WERI-Rb-1 (cell line): ENCODE data around the gene WBP1L.
A peak's percentile ranks its signal among the peaks of the same experiment; 100 is the strongest.

Experiments
- DNase-seq: peaks from one replicate; pipeline ENCODE4 v3.0.0-alpha.2; 2020
- H3K27ac ChIP-seq: fragments of 250-450 bp; sonication (Bioruptor Pico); 2 replicates; pipeline ENCODE4 v1.5.1; 2020; ENCODE audit warnings: mild to moderate bottlenecking, moderate library complexity
- H3K27me3 ChIP-seq: fragments of 250-450 bp; sonication (Bioruptor Pico); 2 replicates; pipeline ENCODE4 v1.5.1; 2021; ENCODE audit warnings: mild to moderate bottlenecking, low read depth, moderate library complexity; ENCODE audit not compliant: insufficient read depth, severe bottlenecking
- H3K36me3 ChIP-seq: fragments of 250-450 bp; sonication (Bioruptor Pico); 2 replicates; pipeline ENCODE4 v1.5.1; 2020; ENCODE audit warnings: mild to moderate bottlenecking, moderate library complexity
- H3K4me3 ChIP-seq: 2 replicates; pipeline ENCODE4 v1.5.1; 2011; ENCODE audit warnings: low read depth, mild to moderate bottlenecking, control low read depth, low read length
- H3K9me3 ChIP-seq: fragments of 250-450 bp; sonication (Bioruptor Pico); 2 replicates; pipeline ENCODE4 v1.5.1; 2021; ENCODE audit warnings: mild to moderate bottlenecking, moderate library complexity; ENCODE audit not compliant: severe bottlenecking
- TF ChIP-seq, protein P1 (sequence below): IDR thresholded peaks from 2 replicates; pipeline ENCODE4 v1.5.1; 2011; ENCODE audit warnings: low read depth, mild to moderate bottlenecking, control low read depth, inconsistent platforms, low read length

WBP1L gene

DNA sequence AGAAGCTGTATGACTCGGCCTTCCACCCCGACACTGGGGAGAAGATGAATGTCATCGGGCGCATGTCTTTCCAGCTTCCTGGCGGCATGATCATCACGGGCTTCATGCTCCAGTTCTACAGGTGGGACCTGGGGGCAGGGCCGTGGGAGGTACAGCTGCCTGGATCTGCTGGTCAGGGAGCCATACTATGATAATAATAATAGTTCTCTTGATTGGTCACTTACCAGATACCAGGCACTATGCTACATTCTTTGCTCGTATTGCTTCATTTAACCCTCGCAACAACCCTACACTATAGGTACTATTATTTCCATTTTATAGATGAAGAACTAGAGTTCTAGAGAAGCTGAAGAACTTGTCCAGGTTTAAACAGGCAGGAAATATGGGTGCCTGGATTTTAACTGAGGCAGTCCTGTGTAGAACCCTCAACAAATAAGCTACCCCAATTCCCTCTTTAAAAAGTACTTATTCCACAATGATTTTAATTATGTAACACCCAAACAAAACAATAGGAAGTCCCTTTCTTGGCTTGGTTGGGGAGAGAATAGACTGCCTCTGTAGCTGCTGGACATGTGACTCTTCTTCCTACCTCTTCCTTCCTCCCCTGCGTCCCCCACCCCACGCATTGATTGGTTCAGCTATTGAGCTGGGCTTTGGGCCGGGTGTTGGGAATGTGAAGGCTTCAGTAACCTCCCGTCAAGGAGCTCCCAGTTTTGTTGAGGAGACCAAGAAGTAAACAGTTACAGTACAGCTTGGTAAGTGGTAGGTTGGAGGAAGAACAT is 16.5 kb upstream of the WBP1L start:
- H3K27ac ChIP-seq = no peak overlapping the region
- DNase-seq = no peak
- H3K27me3 ChIP-seq = no peaks in the 10 kb centered on the region
- peaks cover 81% of the 10 kb centered on the region for H3K36me3 ChIP-seq
- TF ChIP-seq, protein P1, sequence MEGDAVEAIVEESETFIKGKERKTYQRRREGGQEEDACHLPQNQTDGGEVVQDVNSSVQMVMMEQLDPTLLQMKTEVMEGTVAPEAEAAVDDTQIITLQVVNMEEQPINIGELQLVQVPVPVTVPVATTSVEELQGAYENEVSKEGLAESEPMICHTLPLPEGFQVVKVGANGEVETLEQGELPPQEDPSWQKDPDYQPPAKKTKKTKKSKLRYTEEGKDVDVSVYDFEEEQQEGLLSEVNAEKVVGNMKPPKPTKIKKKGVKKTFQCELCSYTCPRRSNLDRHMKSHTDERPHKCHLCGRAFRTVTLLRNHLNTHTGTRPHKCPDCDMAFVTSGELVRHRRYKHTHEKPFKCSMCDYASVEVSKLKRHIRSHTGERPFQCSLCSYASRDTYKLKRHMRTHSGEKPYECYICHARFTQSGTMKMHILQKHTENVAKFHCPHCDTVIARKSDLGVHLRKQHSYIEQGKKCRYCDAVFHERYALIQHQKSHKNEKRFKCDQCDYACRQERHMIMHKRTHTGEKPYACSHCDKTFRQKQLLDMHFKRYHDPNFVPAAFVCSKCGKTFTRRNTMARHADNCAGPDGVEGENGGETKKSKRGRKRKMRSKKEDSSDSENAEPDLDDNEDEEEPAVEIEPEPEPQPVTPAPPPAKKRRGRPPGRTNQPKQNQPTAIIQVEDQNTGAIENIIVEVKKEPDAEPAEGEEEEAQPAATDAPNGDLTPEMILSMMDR = no peak
- H3K9me3 ChIP-seq = no peaks in the 10 kb centered on the region
- H3K4me3 ChIP-seq = no peak overlapping the region

DNA sequence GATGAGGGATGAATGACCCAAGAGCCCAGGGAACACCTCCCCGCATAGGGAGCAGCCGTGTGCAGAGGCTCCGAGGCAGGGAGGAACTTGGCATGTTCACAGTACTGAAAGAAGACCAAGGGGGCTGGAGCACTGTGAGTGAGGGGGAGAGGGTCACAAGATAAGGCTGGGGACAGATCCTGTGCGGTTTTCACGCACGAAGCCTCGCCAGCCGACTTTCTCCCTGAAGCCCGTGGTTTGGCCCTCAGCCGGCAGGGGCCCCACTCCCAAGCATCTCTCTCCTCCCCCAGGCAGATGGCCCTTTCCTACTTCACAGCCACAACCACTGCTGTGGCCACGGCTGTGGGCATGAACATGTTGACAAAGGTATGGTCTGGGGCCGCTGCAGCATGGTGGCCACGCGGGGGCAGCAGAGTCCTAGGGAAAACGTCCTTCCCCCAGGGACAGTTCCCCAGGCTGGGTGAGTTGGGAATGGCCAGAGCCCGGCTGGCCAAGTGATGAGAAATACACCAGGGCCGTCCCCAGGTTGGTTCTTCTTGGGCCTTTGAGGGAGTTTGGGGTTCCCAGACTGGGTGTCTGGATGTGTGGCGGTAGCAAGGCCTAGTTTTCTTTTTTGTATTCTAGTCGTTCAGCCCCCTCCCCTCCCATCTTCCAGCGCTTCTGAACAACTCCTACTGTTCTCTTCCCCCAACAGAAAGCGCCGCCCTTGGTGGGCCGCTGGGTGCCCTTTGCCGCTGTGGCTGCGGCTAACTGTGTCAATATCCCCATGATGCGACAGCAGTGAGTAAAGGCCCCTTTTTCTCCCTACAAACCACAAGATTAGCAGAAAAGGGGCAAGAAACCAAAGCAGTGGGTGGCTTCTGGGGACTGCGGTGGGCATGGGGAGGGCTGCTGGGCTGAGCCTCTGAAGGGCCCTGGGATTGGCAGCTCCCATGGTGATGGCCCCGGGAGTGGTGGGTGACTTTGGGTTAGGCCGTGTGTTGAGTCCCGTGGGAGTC is 14.4 kb upstream of the WBP1L start:
- H3K9me3 ChIP-seq = no peaks in the 10 kb centered on the region
- peak; percentile 90 for DNase-seq
- peaks cover 85% of the 10 kb centered on the region for H3K36me3 ChIP-seq
- H3K4me3 ChIP-seq = no peak overlapping the region
- TF ChIP-seq, protein P1 = peak; percentile 90
- H3K27me3 ChIP-seq = no peaks in the 10 kb centered on the region
- peak overlapping the region; percentile 27; the same call in 1 of the 2 replicates for H3K27ac ChIP-seq

DNA sequence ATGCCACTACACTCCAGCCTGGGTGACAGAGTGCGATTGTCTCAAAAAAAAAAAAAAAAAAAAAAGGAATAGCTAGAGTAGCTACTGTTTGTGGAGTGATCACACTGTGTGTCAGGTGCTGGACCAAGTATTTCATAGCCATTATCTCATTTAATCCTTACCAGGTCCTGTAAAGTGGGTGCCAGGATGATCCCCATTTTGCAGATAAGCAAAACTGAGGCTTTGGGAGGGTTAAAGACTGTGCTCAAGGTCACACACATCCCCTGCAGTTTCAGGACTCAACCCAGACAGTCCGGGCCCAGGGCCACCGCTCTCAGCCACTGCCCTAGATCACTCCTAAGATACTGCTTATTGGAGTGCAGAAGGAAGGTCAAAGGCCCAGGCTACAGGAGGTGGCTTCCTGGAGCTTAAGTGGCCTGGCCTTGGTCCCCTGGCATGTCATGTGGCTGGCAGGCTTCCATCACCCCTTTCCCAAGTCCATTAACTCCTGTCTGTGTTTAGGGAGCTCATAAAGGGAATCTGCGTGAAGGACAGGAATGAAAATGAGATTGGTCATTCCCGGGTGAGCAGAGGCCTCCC is 12.4 kb upstream of the WBP1L start:
- TF ChIP-seq, protein P1 = no peak
- peaks cover 74% of the 10 kb centered on the region for H3K36me3 ChIP-seq
- no peaks in the 10 kb centered on the region for H3K27me3 ChIP-seq

DNA sequence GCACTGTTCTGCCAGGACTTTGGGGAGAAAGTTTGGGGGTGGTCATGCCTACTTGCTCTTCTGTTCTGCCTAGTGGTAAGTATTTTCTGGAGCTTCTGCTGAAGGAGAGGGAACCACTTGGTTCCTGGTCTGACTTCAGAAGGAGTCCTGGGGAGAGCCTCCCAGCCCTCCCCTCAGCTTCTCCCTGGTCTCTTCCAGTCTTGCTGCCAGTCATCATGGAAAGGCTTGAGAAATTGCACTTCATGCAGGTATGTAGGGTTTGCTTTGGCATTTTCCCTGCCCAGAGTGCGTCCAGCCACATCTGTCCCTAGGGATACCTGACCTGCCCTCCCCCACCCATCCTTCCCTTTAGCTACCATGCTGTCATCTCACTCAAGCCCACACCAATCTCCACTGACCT is 11.1 kb upstream of the WBP1L start:
- Histone ChIP-seq H3K27ac (no peak overlapping the region), H3K4me3 (no peak overlapping the region), H3K9me3 (no peaks in the 10 kb centered on the region), H3K27me3 (no peaks in the 10 kb centered on the region), H3K36me3 (peaks cover 69% of the 10 kb centered on the region)
- TF ChIP-seq, protein P1 = no peak
- DNase-seq = no peak

More for the DNA sequence above, 12.4 kb upstream of the WBP1L start:
- Histone ChIP-seq H3K9me3 (no peaks in the 10 kb centered on the region), H3K27ac (no peak overlapping the region), H3K4me3 (no peak overlapping the region)
- DNase-seq = no peak

DNA sequence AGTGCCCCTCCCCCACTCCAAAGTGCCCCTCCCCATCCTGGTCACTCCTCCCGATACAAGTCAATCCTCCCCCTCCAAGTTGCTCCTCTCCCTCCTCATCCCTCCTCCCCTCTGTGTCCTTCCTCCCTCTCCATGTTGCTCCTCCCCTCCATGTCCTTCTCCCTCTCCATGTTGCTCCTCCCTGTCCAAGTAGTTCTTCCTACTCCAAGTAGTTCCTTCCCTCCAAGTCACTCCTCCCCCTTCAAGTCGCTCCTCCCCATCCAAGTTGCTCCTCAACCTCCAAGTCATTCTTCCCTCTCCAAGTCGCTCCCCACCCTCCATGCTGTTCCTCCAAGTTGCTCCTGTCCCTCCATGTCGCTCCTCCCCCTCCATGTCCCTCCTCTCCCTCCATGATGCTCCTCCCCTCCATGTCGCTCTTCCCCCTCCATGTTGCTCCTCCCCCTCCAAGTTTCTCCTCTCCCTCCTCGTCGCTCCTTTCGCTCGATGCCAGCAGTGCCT is 8.6 kb upstream of the WBP1L start:
- Histone ChIP-seq H3K27ac (no peak overlapping the region), H3K27me3 (no peaks in the 10 kb centered on the region), H3K36me3 (peaks cover 51% of the 10 kb centered on the region), H3K9me3 (no peaks in the 10 kb centered on the region), H3K4me3 (no peak overlapping the region)
- TF ChIP-seq, protein P1 = no peak
- no peak for DNase-seq
